ENCODE measurements around the gene NRL.

DNA sequence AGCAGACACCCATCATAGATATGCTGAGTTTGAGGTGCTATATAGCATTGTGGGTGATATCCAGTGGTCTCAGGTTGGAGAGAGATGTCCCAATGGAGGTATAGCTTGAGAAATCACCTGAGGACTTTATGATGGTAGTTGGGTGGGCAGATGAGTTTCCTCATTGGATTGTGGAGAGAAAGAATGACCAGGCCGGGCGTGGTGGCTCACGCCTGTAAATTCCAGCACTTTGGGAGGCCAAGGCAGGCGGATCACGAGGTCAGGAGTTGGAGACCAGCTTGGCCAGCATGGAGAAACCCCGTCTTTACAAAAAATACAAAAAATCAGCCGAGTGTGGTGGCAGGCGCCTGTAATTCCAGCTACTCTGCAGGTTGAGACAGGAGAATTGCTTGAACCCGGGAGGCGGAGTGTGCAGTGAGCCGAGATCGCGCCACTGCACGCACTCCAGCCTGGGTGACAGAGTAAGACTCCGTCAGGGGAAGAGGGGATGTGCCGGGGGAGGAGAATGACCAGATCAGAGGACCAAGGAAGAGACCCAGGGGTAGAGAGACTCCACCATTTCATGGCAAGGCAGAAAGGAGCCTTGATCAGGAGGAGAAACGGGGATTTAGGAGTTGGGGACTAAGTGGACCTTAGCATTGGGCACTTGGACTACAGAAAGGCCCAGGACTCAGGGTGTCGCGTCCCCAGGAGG is 21.4 kb downstream of the NRL start:
- TF ChIP-seq, protein P1, sequence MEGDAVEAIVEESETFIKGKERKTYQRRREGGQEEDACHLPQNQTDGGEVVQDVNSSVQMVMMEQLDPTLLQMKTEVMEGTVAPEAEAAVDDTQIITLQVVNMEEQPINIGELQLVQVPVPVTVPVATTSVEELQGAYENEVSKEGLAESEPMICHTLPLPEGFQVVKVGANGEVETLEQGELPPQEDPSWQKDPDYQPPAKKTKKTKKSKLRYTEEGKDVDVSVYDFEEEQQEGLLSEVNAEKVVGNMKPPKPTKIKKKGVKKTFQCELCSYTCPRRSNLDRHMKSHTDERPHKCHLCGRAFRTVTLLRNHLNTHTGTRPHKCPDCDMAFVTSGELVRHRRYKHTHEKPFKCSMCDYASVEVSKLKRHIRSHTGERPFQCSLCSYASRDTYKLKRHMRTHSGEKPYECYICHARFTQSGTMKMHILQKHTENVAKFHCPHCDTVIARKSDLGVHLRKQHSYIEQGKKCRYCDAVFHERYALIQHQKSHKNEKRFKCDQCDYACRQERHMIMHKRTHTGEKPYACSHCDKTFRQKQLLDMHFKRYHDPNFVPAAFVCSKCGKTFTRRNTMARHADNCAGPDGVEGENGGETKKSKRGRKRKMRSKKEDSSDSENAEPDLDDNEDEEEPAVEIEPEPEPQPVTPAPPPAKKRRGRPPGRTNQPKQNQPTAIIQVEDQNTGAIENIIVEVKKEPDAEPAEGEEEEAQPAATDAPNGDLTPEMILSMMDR (IDR thresholded peaks at IDR 0.05; ENCODE audit: insufficient read depth, low read depth, low read length), result no peak
- TF ChIP-seq EZH2 (IDR thresholded peaks at IDR 0.05; ENCODE audit: insufficient read depth, low read length), result no peak
